GM18508 (cell line): ENCODE measurements around the gene FGF13.

Experiments
- ATAC-seq: cut with Tn5 transposase; IDR thresholded peaks from one replicate; pipeline ENCODE4 v1.9.1; 2021; ENCODE audit warnings: moderate number of reproducible peaks; ENCODE audit not compliant: insufficient read depth, unreplicated experiment

Gene FGF13

DNA sequence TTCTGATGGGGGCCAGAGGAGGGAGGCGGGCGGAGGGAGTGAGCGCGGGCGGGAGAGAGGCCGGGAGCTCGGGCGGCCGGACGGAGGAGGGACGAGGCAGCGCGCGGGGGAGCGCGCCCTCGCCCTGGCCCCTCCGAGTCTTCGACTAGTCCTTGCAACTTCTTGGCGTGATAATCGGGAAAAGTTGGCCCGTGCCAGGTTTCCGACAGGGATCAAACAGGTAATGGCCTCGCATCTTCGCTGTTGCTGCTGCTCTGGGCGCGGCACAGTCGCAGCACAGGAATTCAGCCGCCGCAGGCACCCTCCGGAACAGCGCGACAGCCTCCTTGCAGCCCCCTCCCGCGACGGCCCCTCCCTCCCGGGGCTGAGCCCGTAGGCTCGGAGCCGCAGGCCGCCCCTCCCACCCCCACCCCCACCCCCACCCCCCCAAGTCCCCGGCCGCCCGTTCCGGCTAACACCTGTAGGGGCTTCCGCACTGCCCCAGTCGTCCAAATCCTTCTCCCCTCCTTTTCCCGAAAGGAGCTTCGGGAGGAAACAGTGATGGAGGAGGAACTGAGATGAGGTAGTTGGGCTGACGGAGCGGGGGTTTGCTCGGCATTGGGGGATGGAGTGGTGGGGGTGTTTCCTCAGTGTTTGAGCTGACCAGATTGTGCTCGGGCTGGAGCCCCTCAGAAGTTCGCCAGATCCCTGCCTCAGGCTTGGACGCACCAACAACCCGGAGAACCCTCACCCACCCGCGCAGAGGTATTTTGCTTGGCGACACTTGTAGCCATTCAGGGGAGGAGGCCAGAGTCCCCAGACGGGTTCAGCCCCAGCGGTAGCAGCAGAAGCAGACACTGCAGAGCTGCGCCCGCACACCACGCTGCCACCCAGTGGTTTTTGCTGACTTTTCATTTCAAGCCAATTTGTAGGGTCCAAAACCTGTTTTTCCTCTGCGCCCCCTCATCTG, at the start of gene FGF13:
FGF13 (minus strand) TSS at position 319 of the 949 bp plus-strand sequence. CDS start 714 bp downstream, outside the sequence.
- ATAC-seq, result no peak

- no peak for ATAC-seq
Measured at GRCh38 chrX:138759217-138759943, 47.9 kb upstream of the FGF13 start.

GRCh38 chrX:138756234-138756633, 44.7 kb upstream of the FGF13 start:
- no peak for ATAC-seq

GRCh38 chrX:138754861-138755260, 43.3 kb upstream of the FGF13 start:
- ATAC-seq, result no peak

DNA sequence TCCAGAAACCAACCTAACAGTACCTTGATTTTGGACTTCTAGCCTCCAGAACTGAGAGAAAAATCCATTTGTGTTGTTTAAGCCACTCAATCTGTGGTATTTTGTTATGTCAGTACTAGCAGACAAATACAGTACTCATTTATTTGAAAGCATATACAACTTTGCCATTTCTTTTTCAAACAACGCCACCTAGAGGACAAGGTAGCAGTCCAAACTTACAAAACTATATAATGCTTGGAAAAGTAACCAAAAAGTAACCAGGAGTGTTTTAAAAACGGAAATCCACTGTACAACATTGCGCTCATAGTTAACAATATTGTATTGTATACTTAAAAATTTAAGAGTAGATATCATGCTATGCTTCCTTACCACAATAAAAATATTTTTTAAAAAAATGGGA, 37.0 kb upstream of the FGF13 start:
- no peak for ATAC-seq

DNA sequence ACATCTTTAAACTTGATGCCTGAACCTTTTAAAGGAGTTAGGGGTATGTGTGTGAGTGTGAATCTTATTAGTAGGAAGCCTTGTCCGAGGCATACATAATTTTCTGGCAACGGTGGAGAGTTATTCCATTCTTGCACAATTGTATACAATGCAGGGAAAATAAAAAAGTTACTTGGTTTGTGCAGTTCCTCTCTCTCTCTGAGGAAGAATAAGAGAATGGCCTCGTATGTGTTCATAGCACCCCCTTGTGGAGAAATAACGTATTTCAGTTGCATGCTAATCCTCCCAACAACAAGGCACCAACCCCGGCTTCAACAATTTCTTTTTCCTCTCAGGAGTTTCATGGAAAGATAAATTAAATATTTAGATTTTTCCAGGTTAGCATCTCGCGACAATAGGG, 33.7 kb upstream of the FGF13 start:
- no peak for ATAC-seq

GRCh38 chrX:138742217-138742616, 30.7 kb upstream of the FGF13 start:
- ATAC-seq, result no peak

DNA sequence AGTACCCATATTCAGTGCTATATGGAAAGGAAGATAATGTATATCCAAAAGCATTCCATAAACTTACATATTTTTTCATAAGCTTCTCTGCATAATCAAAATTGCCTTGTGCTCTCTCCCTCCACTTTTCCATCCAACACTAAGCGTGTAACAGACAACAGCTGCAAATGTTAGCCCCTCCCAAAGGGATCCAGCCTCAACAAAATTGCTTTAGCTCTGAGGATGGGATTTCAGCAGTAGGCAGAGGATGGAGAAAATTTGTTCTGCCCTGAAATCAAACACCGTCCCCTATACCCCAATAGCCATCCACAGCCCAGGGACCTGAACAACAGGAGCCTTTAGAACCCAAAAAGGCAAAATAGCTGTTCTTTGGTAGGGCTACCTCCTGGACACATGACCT, 28.8 kb upstream of the FGF13 start:
- ATAC-seq, result no peak

GRCh38 chrX:138723301-138723700, 11.8 kb upstream of the FGF13 start:
- no peak for ATAC-seq

GRCh38 chrX:138719396-138719795, 7.9 kb upstream of the FGF13 start:
- no peak for ATAC-seq

GRCh38 chrX:138718941-138719340, 7.4 kb upstream of the FGF13 start:
- ATAC-seq, result no peak

DNA sequence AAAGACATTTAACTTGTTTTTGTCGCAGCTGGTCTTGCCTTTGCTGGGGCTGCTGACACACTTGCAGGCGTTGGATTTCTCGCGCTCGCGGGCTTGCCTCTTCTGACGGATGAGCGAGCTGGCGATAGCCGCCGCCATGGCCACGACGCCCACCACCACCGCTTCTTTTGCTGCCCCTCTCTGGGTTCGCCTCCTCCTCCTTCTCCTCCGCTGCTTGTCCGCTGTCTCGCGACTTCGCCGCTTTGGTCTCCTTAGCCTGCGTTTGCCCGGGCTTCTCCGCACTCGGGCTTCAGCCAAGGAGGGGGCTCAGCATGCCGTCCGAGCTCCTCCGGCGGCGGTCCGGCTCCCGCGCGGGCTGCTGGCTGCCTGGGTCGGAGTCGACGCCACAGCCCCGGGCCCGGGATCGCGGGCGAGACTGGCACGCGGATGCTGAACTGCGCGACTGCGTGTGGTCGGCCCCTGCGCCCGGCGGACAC, 613 bp downstream of the FGF13 start:
- no peak for ATAC-seq

DNA sequence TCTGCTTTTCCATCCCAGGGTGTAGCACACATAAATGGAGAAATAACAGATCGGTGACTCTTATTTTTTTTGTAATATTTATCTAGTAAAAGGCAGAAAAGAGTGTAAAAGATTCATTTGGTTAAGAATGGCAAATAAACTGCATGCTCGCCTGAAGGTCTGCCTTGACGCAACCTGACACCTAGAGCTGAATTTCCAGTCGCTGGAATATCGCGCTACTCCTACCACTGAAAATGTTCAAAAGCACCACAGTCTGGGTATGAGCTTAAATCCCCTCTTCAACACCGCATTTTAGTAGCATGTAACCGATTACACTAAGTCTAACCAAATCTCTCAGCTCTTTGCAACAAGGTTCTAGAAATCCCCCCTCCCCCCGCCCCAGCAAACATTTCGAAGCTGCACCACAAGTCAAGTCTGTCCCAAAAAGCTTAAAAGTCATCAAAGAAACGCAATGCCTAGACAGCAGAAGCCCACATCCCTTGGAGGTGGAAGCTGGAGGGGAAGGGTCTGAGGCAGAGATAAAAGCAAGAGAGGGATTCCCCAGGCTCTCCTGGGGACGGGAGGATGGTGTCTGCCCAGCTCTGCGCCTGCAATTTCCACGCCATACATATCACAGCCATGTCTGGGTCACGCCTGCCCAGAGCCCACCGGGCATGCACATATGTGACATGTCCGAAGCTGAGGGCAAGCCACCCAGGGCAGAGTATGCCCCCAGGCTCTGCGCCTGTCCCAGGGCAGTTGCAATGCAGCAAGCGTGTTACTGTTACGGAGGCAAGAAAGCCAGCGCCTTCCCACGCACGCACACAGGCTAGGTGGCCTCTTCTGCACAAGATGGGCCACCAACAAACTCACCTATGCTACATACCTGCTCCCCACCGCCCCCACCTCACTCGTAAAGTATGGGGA, 1.4 kb downstream of the FGF13 start:
- ATAC-seq, result no peak

DNA sequence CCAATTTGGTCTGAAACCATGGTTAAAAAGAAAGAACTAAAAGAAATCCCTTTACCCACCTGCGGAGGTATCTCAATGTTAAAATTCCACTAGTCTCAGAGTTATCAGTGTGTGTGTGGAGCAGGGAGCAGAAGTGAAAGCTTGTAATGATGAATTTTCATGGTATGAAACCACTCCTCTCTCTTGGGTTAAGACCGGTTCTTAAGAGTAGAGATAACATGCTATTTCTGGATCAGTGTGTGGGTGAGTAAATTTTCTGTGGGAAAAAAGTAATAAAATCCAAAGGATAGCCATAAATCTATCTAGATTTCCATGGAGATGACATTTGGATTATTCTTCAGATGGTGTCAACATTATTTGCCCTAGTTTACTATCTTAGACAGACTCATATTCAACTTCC, 3.2 kb downstream of the FGF13 start:
- ATAC-seq, result no peak

- ATAC-seq, result no peak
Measured at GRCh38 chrX:138704596-138704995, 6.9 kb downstream of the FGF13 start.

DNA sequence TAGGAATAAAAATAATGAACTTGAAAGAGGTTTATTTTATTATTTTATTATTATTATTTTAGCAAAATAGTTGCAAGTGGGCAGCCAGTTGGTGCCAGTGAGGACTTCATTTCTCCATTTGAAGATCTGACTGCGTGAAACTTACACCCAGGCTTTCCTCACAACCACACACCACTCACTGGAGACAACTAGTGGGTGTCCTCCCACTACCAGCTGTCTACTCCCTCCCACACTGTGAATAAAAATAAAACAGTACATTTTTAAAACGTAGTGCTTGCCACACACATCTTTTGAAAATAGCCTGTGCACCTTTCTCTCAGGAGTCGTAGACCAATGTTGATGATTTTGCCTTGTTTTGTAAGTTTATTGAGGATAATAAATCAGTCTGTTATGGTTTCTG, 7.4 kb downstream of the FGF13 start:
- no peak for ATAC-seq

- ATAC-seq, result no peak
Measured at GRCh38 chrX:138692591-138692990, 18.9 kb downstream of the FGF13 start.

DNA sequence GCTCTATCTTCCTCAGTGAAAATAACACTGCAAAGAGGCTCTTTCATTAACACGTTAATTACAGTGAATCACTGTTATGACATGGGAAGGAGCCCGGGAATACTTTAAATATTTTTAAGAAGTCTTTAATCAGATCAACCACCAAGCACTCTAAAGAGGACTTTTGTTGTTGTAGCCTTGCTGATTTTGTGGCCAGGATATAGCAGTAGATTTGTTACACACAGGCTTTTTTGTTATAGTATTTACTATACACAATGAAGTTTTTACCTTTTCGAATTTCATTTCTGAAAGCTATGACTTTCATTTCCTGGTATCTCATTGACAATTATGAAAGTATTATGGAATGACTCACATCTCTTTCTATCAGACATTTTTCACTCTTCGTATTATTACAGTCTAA, 20.3 kb downstream of the FGF13 start:
- ATAC-seq, result no peak

DNA sequence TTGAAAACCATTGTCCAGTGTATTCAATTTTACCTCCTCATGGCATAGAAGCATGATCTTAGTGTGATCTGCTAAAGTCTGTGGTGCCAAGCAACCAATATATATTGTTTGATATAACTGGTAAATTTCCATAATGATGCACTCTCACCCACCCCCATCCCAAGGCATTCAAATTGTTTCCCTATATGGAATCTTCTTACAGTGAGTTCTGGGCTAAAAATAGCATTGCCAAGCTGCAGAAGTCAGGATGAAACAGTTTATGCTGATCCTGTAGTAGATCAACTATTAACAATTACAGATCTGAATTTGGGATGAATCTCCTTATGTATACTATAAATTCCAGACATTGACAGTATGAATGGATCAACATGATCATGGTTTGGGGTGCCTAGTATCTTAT, 20.9 kb downstream of the FGF13 start:
- no peak for ATAC-seq

DNA sequence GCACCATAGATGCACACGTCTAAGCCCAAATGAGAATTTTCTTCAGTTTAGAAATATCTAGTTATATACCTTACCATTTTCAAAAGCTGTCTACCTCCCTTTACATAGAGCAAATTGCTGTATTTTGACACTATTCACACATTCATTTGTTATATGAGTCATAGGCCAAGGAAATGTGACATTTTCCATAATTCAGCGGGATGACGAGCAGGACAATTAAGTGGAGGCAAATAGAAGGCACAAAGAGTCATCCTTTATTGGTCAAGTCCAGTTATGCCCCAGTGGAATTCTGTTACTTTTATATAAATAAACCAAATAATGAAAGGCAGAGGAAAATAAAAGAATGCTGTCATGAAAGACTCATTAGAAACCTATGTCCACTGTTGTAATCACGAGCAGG, 27.9 kb downstream of the FGF13 start:
- no peak for ATAC-seq
